IMR-90 (cell line): ENCODE measurements around the gene HDAC8.
"Not testable (repeated sequence)": the region's sequence is repeated elsewhere in the genome, so short reads cannot be mapped to it uniquely, and the experiment has no call there.

Experiments
- BHLHE40 ChIP-seq: fragments of 150-350 bp; IDR thresholded peaks from 2 replicates; pipeline ENCODE4 v1.6.1; 2016; ENCODE audit warnings: mild to moderate bottlenecking, low read depth, low read length
- CEBPB ChIP-seq: IDR thresholded peaks from 2 replicates; pipeline ENCODE4 v1.6.1; 2012; ENCODE audit warnings: low read depth, low read length, improper control_type of control experiment
- CHD1 ChIP-seq: IDR thresholded peaks from 2 replicates; pipeline ENCODE4 v1.6.1; 2012; ENCODE audit warnings: low read depth, low read length, improper control_type of control experiment
- MAFK ChIP-seq: IDR thresholded peaks from 2 replicates; pipeline ENCODE4 v1.6.1; 2012; ENCODE audit warnings: low read depth, low read length, improper control_type of control experiment
- MXI1 ChIP-seq: IDR thresholded peaks from 2 replicates; pipeline ENCODE4 v1.6.1; 2012; ENCODE audit warnings: low read depth, mild to moderate bottlenecking, low read length, moderate library complexity, borderline replicate concordance
- NFE2L2 ChIP-seq: fragments of 150-350 bp; IDR thresholded peaks from 2 replicates; pipeline ENCODE4 v1.6.1; 2016; ENCODE audit warnings: low read depth, mild to moderate bottlenecking, low read length
- POLR2A ChIP-seq: IDR thresholded peaks from 2 replicates; pipeline ENCODE4 v1.6.1; 2012; ENCODE audit warnings: mild to moderate bottlenecking, low read depth, low read length
- RAD21 ChIP-seq: IDR thresholded peaks from 2 replicates; pipeline ENCODE4 v1.6.1; 2012; ENCODE audit warnings: low read length, improper control_type of control experiment
- RCOR1 ChIP-seq: IDR thresholded peaks from 2 replicates; pipeline ENCODE4 v1.6.1; 2012; ENCODE audit warnings: mild to moderate bottlenecking, low read length, improper control_type of control experiment; ENCODE audit not compliant: insufficient replicate concordance
- RFX5 ChIP-seq: IDR thresholded peaks from 2 replicates; pipeline ENCODE4 v1.8.0; 2012; ENCODE audit warnings: low read depth, mild to moderate bottlenecking, low read length, moderate library complexity
- TF ChIP-seq, protein P1 (sequence below): conservative IDR thresholded peaks from 2 replicates; pipeline ENCODE4 v1.5.1; 2012; ENCODE audit warnings: mild to moderate bottlenecking, low read depth, low read length, improper control_type of control experiment
- TF ChIP-seq, protein P2 (sequence below): fragments of 150-350 bp; IDR thresholded peaks from 2 replicates; pipeline ENCODE4 v1.6.1; 2017; ENCODE audit warnings: mild to moderate bottlenecking, antibody characterized with exemption, low read length, low read depth

DNA sequence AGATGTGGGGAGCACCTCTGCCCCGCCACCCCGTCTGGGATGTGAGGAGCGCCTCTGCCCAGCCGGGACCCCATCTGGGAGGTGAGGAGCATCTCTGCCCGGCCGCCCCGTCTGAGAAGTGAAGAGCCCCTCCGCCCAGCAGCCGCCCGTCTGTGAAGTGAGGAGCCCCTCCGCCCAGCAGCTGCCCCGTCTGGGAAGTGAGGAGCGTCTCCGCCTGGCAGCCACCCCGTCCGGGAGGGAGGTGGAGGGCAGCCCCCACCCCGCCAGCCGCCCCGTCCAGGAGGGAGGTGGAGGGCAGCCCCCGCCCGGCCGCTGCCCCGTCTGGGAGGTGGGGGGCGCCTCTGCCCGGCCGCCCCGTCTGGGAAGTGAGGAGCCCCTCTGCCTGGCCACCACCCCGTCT lies 13.0 kb downstream of the HDAC8 start:
- not testable (repeated sequence) for TF ChIP-seq RFX5, RAD21, MAFK, POLR2A, CHD1, MXI1, CEBPB, BHLHE40, RCOR1, NFE2L2
- TF ChIP-seq, protein P1, sequence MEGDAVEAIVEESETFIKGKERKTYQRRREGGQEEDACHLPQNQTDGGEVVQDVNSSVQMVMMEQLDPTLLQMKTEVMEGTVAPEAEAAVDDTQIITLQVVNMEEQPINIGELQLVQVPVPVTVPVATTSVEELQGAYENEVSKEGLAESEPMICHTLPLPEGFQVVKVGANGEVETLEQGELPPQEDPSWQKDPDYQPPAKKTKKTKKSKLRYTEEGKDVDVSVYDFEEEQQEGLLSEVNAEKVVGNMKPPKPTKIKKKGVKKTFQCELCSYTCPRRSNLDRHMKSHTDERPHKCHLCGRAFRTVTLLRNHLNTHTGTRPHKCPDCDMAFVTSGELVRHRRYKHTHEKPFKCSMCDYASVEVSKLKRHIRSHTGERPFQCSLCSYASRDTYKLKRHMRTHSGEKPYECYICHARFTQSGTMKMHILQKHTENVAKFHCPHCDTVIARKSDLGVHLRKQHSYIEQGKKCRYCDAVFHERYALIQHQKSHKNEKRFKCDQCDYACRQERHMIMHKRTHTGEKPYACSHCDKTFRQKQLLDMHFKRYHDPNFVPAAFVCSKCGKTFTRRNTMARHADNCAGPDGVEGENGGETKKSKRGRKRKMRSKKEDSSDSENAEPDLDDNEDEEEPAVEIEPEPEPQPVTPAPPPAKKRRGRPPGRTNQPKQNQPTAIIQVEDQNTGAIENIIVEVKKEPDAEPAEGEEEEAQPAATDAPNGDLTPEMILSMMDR: not testable (repeated sequence)
- TF ChIP-seq, protein P2, sequence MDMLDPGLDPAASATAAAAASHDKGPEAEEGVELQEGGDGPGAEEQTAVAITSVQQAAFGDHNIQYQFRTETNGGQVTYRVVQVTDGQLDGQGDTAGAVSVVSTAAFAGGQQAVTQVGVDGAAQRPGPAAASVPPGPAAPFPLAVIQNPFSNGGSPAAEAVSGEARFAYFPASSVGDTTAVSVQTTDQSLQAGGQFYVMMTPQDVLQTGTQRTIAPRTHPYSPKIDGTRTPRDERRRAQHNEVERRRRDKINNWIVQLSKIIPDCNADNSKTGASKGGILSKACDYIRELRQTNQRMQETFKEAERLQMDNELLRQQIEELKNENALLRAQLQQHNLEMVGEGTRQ: not testable (repeated sequence)
